HG03460 (cell line): Measurements from ENCODE around the gene EIF4E2.
"Not testable (repeated sequence)": the region's sequence is repeated elsewhere in the genome, so short reads cannot be mapped to it uniquely, and the experiment has no call there.

Experiments used
- ATAC-seq: cut with Tn5 transposase; IDR thresholded peaks from one replicate; pipeline ENCODE4 v1.9.1; 2021; ENCODE audit not compliant: unreplicated experiment

EIF4E2 gene

GRCh38 chr2:232521959-232522622, 28.4 kb upstream of the EIF4E2 start:
- ATAC-seq: no peak

GRCh38 chr2:232522623-232523401, 27.7 kb upstream of the EIF4E2 start:
- no peak for ATAC-seq

GRCh38 chr2:232523402-232523681, 27.1 kb upstream of the EIF4E2 start:
- ATAC-seq: no peak

- ATAC-seq: no peak
These were observed 26.5 kb upstream of the EIF4E2 start for GRCh38 chr2:232523682-232524597.

- no peak for ATAC-seq
These were observed 25.7 kb upstream of the EIF4E2 start for GRCh38 chr2:232524771-232525170.

- no peak for ATAC-seq
These were observed 25.3 kb upstream of the EIF4E2 start for GRCh38 chr2:232525199-232525598.

- no peak for ATAC-seq
These were observed 24.6 kb upstream of the EIF4E2 start, which contains the start of gene CHRND for GRCh38 chr2:232525791-232526371. Gene CHRND, plus strand, starts transcription at chr2:232526160. Its CDS starts 56 bp downstream, at chr2:232526216.

- ATAC-seq: no peak
These were observed 24.0 kb upstream of the EIF4E2 start for GRCh38 chr2:232526372-232526941.

- ATAC-seq: no peak
These were observed 22.5 kb upstream of the EIF4E2 start for GRCh38 chr2:232527905-232528470.

- ATAC-seq: no peak
These were observed 21.6 kb upstream of the EIF4E2 start for GRCh38 chr2:232528746-232529460.

- ATAC-seq: no peak
These were observed 20.5 kb upstream of the EIF4E2 start for GRCh38 chr2:232529806-232530547.

GRCh38 chr2:232530626-232531260, 19.7 kb upstream of the EIF4E2 start:
- ATAC-seq: no peak

GRCh38 chr2:232532419-232532818, 18.1 kb upstream of the EIF4E2 start:
- ATAC-seq: no peak

- not testable (repeated sequence) for ATAC-seq
These were observed 17.7 kb upstream of the EIF4E2 start for GRCh38 chr2:232532821-232533220.

- ATAC-seq: no peak
These were observed 16.4 kb upstream of the EIF4E2 start for GRCh38 chr2:232533944-232534710.

GRCh38 chr2:232534940-232535651, 15.4 kb upstream of the EIF4E2 start:
- no peak for ATAC-seq

GRCh38 chr2:232535761-232536530, 14.5 kb upstream of the EIF4E2 start:
- ATAC-seq: no peak
